Cardiac muscle cell (in vitro differentiated cells and primary cell): Measurements from ENCODE around the gene PLPPR1. TPM values are rescaled to one million over a fixed set of nuclear protein-coding genes. Genes with fewer than 3 reads are reported as not detected.

Source experiments
- DNase-seq, 2 donors: peaks; one replicate each; pipeline versions ENCODE4 v3.0.0 to v3.0.0-alpha.2; 2010 to 2017; ENCODE audit warnings: low read depth in 1 of 2, low spot score in 1 of 2
- H3K27ac ChIP-seq: fragments of 200-600 bp; sonication (generic); 2 replicates; pipeline ENCODE4 v1.5.1; 2016
- H3K27me3 ChIP-seq: fragments of 200-600 bp; sonication (generic); 2 replicates; pipeline ENCODE4 v1.6.0; 2016; ENCODE audit warnings: control low read depth
- H3K36me3 ChIP-seq: fragments of 200-600 bp; sonication (generic); 2 replicates; pipeline ENCODE4 v1.5.1; 2016; ENCODE audit warnings: control low read depth
- H3K4me1 ChIP-seq: fragments of 200-600 bp; sonication (generic); 2 replicates; pipeline ENCODE4 v1.8.1; 2017; ENCODE audit warnings: low read depth, mild to moderate bottlenecking, mixed run types
- H3K4me3 ChIP-seq: fragments of 200-600 bp; sonication (generic); 2 replicates; pipeline ENCODE4 v1.5.1; 2016; ENCODE audit warnings: mild to moderate bottlenecking
- H3K9me3 ChIP-seq: fragments of 200-600 bp; sonication (generic); 2 replicates; pipeline ENCODE4 v1.5.1; 2017; ENCODE audit warnings: low read depth, mild to moderate bottlenecking, control low read depth
- polyA plus RNA-seq: library from polyadenylated mRNA; unstranded; fragments of >200 nt; fragmentation: Nextera tagmentation; extraction: Ambion mirVana; gene quantifications from 2 replicates; pipeline ENCODE4 v1.2.1, GENCODE V29; 2016
- total RNA-seq: library from RNA; depleted of rRNA; stranded (reverse); fragments of >200 nt; gene quantifications from 2 replicates; pipeline ENCODE4 v1.2.3, GENCODE V29; 2016
- TF ChIP-seq, protein P1 (sequence below): IDR thresholded peaks from 2 replicates; pipeline ENCODE4 v1.5.1; 2012; ENCODE audit warnings: low read depth, mild to moderate bottlenecking, low read length

Gene PLPPR1
- total and polyA plus RNA-seq, 2 experiments from 2014 or later: 0.98 to 1.2 TPM

DNA sequence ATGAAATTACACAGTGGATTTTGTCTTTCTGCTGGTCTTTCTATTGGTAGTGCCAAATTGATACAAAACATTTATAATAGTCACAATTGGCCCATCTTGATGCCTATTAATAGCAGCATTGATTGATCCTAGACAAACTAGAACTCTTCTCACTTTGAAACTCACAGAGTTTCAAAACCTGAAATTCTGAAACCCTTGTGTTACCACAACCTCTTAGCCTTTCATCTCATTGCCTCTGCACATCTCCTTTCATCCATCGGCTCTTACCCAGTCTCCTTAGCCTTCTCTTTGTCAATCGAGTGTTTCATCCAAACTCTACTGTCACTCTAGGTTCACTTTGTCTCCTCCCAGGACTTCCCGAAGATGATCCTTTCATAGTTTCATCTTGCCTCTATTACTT, 22.1 kb downstream of the PLPPR1 start:
- Histone ChIP-seq H3K4me3 (no peak overlapping the region), H3K9me3 (no peaks in the 10 kb centered on the region), H3K4me1 (no peaks in the 10 kb centered on the region), H3K36me3 (no peaks in the 10 kb centered on the region), H3K27ac (no peak overlapping the region), H3K27me3 (no peaks in the 10 kb centered on the region)
- DNase-seq: no peak
- TF ChIP-seq, protein P1, sequence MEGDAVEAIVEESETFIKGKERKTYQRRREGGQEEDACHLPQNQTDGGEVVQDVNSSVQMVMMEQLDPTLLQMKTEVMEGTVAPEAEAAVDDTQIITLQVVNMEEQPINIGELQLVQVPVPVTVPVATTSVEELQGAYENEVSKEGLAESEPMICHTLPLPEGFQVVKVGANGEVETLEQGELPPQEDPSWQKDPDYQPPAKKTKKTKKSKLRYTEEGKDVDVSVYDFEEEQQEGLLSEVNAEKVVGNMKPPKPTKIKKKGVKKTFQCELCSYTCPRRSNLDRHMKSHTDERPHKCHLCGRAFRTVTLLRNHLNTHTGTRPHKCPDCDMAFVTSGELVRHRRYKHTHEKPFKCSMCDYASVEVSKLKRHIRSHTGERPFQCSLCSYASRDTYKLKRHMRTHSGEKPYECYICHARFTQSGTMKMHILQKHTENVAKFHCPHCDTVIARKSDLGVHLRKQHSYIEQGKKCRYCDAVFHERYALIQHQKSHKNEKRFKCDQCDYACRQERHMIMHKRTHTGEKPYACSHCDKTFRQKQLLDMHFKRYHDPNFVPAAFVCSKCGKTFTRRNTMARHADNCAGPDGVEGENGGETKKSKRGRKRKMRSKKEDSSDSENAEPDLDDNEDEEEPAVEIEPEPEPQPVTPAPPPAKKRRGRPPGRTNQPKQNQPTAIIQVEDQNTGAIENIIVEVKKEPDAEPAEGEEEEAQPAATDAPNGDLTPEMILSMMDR: no peak

DNA sequence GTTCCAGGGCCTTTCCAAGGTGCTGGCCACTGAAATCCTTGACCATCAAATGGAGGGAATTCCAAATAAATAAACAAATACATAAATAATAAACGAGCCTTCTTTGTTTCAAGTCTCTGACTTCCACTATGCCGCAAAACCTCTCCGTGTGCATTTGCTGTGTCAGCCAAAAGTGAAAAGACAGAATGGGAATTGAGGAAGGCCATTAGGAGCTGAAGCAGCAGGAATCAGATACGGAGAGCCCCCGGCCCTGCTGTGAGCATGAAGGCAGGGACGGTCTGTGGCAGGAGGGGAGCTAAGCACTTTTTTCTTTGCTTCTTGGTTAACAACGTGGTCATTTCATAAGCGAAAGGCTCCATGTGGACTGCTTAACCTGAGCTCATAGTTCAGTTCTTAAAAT, 26.1 kb downstream of the PLPPR1 start:
- Histone ChIP-seq H3K9me3 (no peaks in the 10 kb centered on the region), H3K27ac (no peak overlapping the region), H3K36me3 (no peaks in the 10 kb centered on the region), H3K27me3 (no peaks in the 10 kb centered on the region), H3K4me3 (no peak overlapping the region), H3K4me1 (no peaks in the 10 kb centered on the region)
- DNase-seq: no peak
- TF ChIP-seq, protein P1: no peak

DNA sequence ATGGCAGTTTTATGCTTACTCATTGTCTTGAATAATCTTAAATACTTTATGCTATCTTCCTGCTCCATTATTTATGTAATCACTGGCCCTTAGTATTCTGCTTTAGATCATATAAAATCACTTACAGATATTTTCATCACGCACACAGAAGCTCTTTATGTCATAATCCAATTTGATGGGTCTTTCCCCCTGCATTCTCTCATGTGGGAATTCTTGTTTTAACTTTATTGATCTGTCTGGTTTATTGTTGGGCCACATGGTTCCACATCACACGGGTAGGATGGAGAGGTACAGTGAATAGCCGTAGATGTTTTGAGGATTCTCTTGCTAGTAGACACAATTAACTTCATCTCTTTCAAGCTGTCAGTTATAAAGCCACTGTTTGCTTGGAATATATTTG, 27.0 kb downstream of the PLPPR1 start:
- Histone ChIP-seq H3K27ac (no peak overlapping the region), H3K27me3 (no peaks in the 10 kb centered on the region), H3K36me3 (no peaks in the 10 kb centered on the region), H3K4me3 (no peak overlapping the region), H3K9me3 (no peaks in the 10 kb centered on the region), H3K4me1 (no peaks in the 10 kb centered on the region)
- no peak for DNase-seq
- TF ChIP-seq, protein P1: no peak

DNA sequence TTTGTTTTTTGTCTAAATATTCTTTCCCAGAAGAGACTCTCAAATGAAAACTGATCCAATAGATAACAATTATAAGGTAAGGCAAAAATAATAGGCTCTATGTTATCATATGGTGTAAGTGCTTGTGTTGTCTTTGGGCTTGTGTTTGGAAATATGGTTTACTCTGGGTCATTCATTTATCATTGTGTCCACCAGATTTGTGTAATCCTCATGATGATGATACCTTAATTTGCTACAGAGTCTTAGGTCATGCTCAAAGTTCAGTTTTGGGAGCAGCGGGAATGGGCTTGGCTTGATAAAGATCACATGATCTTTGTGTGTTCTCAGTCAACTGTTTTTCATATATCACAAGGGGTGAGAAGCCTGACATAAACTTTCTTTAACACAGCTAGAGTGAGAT, 34.2 kb downstream of the PLPPR1 start:
- Histone ChIP-seq H3K27me3 (no peaks in the 10 kb centered on the region), H3K9me3 (no peaks in the 10 kb centered on the region), H3K36me3 (no peaks in the 10 kb centered on the region), H3K4me3 (no peak overlapping the region), H3K27ac (no peak overlapping the region), H3K4me1 (no peaks in the 10 kb centered on the region)
- TF ChIP-seq, protein P1: no peak
- DNase-seq: no peak

DNA sequence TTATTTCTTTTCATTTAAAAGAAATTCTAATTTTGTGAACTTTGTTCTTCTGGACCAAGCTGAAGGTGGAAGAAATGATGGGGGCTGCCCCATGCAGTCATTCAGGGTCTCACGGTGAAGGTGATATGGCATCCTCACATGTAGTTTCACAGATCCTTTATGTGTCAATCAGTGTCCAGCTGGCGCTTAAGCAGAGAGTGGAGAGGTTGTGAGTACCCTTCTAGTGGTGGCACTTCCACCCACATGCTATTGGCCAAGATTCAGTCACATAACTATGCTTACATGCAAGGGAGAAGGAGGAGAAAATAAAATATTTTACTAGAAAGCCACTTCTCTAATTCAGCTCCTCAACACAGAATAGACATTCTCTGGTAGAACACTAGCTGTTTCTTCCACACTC, 34.7 kb downstream of the PLPPR1 start:
- Histone ChIP-seq H3K4me3 (no peak overlapping the region), H3K36me3 (no peaks in the 10 kb centered on the region), H3K9me3 (no peaks in the 10 kb centered on the region), H3K4me1 (no peaks in the 10 kb centered on the region), H3K27me3 (no peaks in the 10 kb centered on the region), H3K27ac (no peak overlapping the region)
- TF ChIP-seq, protein P1: no peak
- no peak for DNase-seq

DNA sequence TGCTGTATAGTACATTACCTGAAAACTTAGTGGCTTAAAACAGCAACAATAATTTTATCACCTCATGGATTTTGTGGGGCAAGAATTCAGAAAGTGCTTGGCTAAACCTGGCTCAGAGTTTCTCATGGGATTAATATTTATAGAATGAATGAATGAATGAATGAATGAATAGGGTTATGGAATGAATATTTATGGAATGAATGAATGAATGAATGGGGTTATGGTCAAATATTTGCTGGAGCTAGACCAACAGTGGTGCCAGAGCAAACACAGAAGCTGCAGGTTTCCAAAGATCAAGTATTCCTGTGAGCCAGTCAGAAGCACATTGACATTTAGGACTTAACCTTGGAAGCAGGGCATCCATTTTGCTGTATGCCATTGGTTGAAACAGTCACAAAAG, 35.7 kb downstream of the PLPPR1 start:
- Histone ChIP-seq H3K27me3 (no peaks in the 10 kb centered on the region), H3K27ac (no peak overlapping the region), H3K4me1 (no peaks in the 10 kb centered on the region), H3K36me3 (no peaks in the 10 kb centered on the region), H3K4me3 (no peak overlapping the region), H3K9me3 (no peaks in the 10 kb centered on the region)
- TF ChIP-seq, protein P1: no peak
- DNase-seq: no peak
